HS-5 (cell line): ENCODE measurements around the gene GDF9.
A peak's percentile ranks its signal among the peaks of the same experiment; 100 is the strongest.

ENCODE experiments used
- DNase-seq: peaks from one replicate; pipeline ENCODE4 v3.0.0-alpha.2; 2012; ENCODE audit warnings: low read depth

GDF9 gene

DNA sequence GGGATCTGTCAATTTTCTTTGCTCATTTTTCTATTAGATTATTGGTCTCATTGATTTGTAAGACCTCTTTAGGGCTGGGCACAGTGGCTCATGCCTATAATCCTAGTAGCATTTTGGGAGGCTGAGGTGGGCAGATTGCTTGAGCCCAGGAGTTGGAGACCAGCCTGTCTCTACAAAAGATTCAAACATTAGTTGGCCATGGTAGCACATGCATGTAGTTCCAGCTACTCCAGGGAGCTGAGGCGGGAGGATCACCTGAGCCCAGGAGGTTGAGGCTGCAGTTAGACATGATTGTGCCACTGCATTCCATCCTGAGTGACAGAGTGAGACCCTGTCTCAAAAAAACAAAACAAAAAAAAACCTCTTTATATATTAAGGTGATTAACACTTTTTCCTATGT is 29.4 kb downstream of the GDF9 start:
- DNase-seq, result no peak

DNA sequence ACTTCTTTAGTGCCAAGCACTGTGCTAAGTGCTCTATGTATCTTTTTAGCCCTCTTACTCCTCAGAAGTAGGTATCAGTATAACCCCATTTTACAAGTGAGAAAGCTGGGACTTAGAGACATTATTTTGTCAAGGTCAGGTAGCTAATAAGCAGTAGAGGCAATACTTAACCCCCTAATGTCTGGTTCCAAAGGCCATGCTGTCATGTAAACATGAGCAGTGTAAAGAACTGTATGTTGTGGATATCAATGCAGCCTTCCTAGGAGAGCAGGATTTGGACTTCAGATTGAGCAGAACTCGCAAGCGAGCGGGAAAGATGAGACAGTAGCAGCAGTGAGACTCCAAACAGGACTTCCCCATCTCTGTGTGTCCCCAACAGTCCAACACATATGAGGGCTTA is 32.2 kb downstream of the GDF9 start:
- DNase-seq, result no peak

DNA sequence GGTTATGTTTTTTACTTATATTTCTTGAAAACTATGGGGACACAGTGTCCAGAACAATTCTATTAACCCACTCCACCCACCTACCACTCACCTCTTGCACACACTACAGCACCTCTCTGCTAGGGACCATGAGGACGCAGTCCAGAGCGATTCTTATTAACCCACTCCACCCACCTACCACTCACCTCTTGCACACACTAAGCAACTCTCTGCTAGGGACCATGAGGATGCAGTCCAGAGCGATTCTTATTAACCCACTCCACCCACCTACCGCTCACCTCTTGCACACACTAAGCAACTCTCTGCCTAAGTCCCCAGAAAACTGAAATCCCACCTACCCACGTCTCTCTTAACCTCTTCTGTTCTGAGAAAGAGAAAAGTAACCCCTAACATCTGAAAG is 33.7 kb downstream of the GDF9 start:
- no peak for DNase-seq

DNA sequence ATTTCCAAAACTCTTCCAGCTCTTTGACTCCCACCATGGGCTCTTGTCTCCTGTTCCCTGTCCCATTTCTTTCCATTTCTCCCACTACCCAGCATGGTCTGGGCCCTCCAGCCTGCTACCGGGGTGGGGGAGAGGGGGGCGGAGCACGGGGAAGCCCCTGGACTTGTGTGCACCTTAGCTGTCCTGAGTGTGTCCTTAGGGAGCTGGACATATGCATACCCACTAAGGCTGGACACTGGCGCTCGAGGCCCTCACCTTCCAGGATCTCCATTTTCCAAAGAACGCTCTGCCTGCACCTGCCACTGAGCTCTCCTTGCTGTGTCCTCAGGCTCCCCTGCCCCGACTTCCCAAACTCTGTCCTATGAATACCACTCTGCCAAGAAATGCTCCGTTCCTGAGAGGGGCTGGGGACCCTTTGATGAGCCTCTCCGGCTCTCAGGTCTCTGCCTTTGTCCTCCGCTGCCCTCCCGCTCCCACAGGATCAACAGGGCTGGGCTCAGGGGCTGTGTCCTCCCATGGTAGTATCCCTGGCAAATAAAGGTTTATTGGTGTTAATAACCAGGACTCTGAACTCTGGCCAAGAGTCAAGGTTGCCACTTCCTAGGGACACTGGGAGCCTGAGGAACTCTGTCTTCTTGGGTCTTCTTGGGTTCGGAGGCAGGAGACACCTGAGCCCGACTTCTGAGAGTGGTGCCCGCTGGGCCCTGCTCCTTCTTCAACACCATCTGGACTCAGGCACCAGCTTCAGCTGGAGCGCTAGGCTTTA is 35.0 kb downstream of the GDF9 start:
- no peak for DNase-seq

DNA sequence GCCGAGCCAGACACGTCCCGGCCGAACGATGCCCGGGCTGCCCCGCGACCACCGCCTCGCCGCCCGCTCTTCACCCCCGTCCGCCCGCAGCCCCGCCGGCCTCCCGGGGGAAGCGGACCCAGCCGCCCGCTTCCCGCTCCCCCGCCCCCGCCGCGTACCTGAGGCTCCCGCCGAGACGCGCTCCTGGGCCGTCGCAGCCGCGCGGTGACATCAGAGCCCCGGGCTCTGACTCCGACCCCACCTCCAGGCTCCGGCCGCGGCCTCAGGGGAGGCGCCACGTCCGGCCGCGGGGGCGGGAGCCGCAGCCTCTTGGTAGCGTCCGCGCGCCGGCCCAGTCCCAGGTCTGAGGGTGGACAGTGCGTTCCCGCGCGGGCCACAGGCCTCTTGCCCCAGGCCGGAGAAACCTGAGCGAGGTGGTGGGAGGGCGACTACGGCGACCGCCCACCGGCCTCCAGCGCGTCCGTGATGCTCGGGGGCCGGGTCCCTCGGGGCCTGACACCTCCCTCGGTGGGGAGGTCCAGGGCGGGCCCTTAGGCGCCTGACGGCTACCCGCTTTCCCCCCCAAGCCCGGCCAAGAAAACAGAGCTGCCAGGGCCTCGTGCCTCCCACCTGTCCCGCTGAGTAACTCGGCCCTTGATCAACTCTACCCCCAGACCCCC is 35.7 kb downstream of the GDF9 start, which contains the start of gene SHROOM1:
Gene SHROOM1 (minus strand): TSS at position 212 of the 659 bp plus-strand sequence. CDS start 4,507 bp downstream, outside the sequence.
- DNase-seq, result no peak

DNA sequence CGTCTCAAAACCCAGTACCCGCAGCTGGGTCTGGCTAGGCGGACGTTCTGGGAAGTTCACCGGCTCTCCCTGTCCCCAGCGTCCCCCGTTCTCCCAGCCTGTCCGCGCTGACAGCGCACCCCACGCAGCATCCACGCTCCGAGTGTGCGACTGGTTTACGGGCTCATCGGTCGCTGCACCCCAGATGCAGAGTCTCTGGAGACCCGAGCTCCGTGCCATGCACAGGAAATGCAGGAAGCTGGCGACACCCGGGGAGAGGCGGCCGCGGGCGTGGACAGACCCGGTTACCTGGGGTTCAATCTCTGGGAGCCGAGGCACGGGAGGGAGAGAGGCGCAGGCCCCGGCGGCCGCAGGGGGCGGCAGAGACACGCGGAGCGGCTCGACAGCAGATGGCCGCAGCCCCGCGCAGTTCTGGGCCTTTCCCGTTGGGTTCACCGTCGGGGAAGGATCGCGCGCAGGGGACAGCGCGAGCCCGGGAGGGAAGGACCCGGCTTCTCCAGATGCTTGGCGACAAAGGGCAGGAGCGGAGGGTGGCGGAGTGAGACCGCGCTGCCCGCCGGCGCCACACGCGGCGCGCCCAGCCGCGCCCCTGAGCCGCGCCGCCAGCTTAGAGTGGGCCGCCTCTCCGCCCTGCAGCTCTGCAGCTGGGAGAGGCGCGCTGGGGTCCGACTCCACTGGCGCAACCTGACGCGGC is 36.4 kb downstream of the GDF9 start:
- peak; percentile 44 for DNase-seq

DNA sequence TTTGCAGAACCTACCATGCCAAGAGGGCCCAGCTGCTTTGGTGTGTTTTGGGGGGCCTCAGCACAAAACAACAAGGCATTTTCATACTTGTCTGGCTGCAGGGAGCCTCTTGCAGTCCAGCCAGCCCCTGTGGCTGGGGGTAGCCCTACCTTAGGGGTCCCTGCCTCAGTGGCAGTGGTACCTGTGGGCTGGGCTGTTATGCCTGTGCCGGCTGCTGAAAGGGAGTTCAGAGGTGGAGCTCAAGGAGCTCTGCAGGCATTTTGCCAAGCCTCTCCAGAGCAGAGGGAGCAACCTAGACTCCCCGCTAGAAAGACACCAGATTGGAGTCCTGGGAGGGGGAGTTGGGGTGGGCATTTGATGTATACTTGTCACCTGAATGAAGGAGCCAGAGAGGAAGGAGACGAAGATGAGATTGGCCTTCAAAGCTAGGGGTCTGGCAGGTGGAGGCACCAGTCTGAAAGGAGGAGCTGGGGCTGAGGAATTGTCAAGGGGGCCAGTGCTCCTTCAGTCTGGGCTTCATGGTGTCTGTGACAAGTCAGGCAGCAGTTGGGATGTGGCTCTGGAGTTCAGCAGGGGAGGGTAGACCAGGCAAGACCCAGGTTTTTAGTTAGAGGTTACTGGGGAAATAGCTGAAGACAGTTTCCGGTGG is 37.3 kb downstream of the GDF9 start:
- DNase-seq, result no peak

DNA sequence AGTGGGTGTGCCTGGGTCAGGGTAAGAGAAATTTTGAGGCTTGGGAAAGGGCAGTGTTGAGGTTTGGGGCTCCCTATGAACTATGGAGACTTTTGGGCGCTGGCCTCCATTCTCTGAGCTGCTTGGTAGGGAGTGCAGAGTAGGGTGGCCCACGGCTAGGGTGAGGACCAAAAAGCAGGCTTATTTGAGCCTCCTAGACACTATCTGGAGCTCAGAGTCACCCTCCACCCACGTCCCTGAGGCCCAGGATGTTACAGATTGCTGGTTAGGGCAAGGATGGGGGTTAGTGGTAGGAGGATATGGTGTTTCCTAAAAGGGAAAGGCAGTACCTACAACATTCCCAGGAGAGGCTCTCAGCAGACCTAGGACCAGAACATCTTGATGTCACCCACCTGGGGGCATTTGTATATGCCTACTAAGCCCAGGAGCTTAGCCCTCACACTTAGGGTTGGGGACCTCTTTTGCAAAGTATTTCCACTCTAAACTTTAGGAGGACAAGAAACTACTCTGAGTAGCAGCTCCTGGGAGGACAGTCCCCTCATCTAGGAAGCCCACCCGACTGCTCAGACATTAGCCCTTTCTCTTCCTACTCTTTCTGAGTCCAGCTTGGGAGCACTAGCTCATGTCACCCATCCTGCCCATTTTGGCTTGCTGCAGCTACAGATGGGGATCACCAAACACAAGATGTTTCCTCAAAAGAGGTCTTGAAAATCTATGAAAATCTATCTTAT is 38.2 kb downstream of the GDF9 start:
- no peak for DNase-seq

DNA sequence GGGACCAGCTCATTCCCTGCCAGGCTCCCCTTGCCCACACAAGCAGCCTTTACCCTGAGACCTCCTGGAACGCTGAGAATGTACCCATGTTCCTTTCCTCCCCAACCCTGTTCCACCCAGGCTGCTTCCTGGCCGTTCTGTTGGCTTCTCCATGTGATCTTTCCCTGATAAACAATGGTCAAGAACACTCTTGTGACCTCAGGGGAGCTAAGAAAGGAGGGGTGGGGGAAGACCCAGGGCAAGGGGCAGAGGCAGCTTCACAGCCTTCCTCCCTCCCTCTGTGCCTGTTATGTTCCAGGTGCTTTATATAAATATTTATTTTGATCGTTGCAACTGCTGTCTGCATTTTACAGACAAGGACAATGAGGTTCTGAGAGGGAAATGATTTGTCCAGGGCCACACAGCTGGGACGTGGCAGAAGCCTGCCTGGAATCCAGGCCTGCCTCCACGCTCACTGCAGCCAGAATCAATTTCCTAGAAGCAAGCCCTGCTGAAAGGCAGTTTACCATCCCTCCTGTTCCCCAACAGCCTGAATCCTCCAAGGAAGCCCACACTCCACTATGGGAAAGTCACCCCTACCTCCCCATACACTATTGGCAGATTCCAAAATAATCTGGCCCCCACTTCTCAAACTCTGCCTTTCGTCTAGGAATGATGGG is 39.7 kb downstream of the GDF9 start:
- DNase-seq, result no peak

DNA sequence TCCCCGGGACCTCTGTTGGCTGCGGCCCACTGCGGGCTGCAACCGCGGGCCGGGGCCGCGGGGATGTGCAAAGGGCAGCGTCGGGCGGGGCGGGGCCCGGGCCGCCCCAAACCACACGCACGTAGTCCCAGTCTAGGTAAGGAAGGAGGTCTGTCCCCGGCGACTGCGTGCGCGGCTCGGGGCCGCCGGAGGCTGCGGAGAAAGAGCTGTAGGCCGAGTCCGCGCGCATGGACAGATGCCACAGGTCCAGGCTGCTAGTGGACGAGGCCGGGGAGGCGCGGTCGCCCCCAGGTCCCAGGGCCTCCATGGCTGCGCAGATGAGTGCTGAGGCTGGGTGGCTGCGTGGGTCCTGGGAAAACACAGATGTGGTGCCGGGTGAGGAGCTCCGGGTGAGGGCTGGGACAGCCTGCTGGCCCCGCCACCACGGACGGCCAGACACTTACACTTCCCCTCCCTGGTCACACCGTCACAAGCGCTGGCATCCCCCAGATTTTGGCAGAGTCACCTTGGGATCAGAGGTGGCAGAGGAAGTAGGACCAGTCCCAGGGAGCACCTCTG is 40.4 kb downstream of the GDF9 start:
- DNase-seq, result no peak

DNA sequence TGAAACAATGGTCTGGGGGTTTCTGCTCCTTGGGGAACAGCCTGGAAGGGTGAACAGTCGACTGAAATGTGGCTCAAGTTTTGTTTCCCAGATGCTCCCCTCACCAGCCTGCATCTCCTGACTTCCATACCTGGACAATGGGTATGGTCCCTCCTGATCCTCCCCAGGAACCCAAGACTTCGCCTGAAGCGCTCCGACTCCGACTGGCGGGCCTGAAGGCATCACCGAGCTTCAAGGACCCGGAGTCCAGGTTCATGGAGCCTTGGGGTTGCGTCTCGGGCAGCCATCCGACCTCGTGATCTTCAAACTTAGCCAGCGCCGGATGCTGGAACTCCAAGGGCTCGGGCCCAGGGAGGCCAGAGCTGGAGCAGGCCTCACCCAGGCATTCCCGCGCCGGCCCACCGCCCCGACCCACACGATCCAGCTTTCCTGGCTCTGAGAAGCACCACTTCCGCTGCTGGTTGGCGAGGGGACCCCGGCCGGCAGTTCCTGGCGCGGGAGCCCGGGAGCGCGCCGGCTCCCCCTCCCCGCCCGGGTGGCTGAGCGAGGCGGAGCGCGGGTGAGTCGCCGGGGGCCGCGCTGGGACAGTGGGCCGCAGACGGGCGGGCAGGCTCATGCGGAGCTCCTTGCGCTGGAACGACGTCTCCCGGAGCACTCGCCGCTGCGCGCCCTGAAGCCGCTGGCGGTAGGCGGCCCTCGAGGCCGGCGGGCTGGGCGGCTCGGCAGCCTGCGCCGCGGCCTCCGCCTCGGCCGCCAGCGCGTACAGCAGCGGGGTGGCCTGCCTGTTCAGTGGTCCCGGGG is 41.0 kb downstream of the GDF9 start:
- DNase-seq, result no peak

DNA sequence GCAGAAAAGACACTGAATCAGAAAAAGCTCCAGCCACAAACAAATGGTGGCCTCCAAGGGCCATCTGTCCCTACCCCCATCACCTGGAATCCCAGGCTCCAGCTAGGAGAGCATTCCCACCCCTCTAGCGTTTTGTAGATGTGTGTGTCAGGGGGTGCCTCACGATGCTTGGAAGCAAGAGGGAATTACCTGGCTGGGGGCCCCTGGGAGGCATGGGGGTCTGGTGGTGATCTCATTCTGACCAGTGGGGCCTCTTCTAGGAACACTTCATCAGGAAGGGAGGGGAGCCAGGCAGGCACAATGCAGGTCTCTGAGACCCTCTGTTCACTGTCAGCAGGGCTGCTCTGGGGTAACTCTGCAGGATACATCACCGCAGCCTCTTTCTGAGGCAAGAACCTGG is 41.8 kb downstream of the GDF9 start:
- no peak for DNase-seq

DNA sequence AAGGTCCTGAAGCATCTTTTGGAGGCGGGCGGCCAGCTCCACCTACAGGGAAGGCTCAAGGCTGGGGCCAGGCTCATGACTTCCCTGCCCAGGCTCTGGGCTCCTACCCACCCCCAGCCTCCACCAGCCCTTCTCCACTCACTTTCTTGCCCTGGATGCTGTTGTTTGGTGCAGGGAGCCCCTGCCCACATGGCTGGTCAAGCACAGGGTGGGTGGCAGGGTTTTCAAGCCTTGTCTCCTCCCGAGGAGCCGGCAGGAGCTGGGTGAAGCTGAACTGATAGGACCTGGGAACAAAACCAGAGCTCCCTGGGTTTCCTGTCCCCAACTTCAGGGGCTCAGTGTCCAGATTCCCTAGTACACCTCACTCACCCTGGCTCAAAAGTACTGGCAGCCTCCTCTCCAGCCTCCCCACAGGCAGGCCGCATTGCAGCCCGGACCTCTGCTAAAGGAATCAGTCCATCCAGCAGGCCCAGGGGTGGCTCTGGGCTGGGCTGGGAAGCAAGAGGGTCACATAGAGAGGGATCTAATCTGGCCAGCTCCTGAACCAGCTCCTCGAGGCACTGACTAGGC is 42.7 kb downstream of the GDF9 start:
- DNase-seq, result no peak

DNA sequence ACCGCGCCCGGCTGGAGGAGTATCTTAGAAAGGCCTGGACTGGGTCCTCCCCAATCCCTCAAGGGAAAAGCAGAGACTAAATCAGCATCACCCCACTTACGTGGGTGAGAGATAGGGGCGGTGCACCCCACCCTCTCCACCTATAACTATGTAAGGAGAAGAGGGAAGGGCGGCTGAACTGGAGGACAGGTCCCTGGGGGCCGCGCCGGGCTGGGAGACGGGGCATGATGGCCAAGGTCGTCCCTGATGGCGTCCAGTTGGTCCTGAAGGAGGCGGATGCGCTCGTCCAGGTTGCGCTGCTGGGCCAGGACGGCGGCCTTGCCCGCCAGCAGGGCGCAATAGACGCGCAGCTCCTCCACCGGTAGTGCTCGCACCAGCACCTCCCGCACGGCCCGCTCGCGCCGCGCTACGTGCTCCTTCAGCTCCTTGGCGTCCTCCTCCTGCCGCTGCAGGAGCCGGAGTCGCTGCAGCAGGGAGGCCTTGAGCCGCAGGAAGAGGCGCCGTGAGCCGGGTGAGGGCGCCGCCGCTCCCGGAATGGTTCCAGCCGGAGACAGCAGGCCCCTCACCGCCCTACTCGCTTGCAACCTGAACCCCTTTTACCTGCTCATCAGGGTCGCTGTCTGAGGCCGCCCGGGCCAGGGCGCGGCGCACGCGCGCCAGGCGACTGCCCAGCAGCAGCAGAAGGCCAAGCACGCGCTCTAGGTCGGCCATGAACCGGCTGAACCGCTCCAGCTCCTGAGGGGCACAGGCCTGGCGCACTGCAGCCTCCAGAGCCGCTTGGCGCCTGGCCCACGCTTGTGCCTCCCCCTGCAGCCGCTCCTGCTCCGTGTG is 43.4 kb downstream of the GDF9 start:
- DNase-seq, result no peak

DNA sequence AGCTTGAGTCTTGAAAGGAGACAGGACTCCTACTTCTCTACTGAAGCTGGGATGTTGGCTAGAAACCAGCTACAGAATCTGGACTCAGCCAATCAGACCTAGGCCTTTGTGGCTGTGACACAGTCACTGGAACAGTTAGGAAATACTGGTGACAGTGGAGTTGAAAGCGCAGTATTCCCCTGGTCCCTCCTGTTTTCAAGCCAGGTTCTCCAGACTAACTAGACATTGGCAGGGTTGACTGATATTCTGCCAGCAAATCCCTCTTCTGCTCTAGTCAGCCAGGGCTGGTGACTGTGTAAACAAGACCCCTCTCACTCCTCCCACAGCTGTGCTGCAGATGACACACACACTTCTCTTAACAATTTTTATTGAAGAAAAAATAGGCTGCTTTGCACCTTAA is 44.5 kb downstream of the GDF9 start:
- no peak for DNase-seq

DNA sequence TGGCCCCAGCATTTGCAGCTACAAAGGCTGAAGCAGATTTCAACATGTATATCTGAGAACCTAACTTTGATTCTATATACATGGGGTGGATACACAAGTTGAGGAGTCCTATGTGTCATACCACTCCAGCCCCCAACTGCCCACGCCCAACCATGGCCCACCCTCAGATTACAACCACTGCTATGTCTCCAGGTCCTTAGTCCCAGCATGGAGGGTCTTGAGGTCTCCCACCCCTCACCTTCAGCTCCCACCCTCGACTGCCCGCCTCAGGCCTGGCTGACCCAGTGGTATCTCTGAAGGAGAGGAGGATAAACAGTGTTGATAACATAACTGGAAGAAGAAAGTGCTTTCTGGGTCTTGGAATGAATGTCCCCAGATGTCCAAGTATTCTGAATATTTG is 44.9 kb downstream of the GDF9 start:
- no peak for DNase-seq

DNA sequence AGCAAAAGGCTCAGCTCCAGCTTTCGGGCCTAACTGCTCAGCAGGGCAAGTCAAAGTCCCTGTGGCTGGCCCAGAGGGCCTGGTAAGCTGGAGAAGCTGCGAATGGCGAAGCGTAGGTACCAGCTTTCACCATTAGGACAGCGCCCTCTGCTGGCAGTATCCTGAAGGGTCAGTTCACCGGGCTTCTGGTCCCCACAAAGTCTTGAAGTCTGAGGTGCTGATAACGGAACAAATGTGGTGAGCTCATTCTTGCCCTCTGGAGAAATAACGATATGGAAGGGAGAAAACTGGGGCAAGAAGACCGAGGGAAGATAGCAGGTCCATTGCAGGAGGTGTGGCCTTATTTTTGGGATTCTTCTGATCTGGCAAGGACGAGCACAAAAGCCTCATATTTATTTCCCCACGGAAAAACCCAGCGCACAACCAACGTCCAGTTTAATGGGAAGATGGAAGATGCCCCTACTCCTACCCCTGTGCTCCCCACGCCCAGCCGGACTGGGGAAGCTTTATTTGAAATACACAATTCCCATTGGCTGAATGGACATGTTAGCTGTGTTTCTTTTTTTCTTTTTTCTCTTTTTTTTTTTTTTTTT is 46.0 kb downstream of the GDF9 start:
- peak; percentile 53 for DNase-seq

DNA sequence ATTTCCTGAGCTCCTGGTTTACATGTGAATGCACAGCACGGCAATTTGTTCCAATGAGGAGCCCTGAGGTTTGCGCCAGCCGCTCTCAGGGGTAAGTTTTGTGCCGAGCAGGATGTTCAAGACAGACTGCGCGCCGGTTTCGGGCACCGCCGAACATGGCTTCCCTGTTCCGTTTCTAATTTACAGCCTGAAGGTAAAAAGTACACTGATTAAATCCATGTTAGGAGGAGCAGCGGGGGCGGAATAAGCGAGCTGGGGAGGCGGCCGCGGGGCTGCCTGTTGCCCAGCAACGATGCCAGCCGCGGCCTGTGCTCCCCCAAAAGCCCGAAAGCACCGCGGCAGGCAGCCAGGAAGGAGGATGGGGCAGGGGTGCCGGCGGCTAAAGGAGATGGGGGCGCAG is 46.8 kb downstream of the GDF9 start:
- DNase-seq, result no peak

DNA sequence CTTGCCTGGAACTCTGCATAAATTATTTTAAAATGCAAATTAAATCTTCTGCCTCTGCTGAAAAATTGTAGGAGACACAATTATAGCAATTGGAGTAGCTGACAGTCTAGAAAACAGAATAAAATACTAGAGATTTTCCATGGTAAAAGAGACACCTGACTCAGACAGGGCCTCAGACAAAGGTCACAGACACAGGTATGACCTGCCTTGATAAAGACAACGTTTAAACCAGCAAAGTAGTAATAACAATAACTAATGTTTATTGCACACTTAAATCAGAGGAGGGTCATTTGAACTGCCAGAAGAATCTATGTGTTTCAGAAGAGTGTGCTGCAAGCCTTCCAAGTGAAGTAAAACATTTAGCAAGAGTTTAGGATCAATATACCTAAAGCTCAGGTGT is 49.3 kb downstream of the GDF9 start:
- DNase-seq, result no peak
